GM18526 (cell line): ENCODE data around the gene AR.

Source experiments
- POLR2A ChIP-seq: IDR thresholded peaks from 3 replicates; pipeline ENCODE4 v1.6.1; 2011; ENCODE audit not compliant: insufficient read length; ENCODE audit errors: extremely low read depth

The AR gene

GRCh38 chrX:67546496-67547423 lies 2.9 kb downstream of the AR start:
- no peak for TF ChIP-seq POLR2A

GRCh38 chrX:67555578-67556203 lies 11.9 kb downstream of the AR start:
- no peak for TF ChIP-seq POLR2A

GRCh38 chrX:67558267-67558666 lies 14.4 kb downstream of the AR start:
- no peak for TF ChIP-seq POLR2A

- no peak for TF ChIP-seq POLR2A
Observed at GRCh38 chrX:67563469-67564448, 19.9 kb downstream of the AR start.

GRCh38 chrX:67564475-67564874 lies 20.7 kb downstream of the AR start:
- TF ChIP-seq POLR2A: no peak

GRCh38 chrX:67568769-67569168 lies 24.9 kb downstream of the AR start:
- no peak for TF ChIP-seq POLR2A

GRCh38 chrX:67570839-67571238 lies 27.0 kb downstream of the AR start:
- TF ChIP-seq POLR2A: no peak

GRCh38 chrX:67574696-67575095 lies 30.9 kb downstream of the AR start:
- TF ChIP-seq POLR2A: no peak

- TF ChIP-seq POLR2A: no peak
Observed at GRCh38 chrX:67582436-67582835, 38.6 kb downstream of the AR start.

- no peak for TF ChIP-seq POLR2A
Observed at GRCh38 chrX:67583171-67583570, 39.4 kb downstream of the AR start.

GRCh38 chrX:67585401-67585800 lies 41.6 kb downstream of the AR start:
- no peak for TF ChIP-seq POLR2A

- no peak for TF ChIP-seq POLR2A
Observed at GRCh38 chrX:67587946-67588624, 44.3 kb downstream of the AR start.

- no peak for TF ChIP-seq POLR2A
Observed at GRCh38 chrX:67596839-67597790, 53.3 kb downstream of the AR start.

GRCh38 chrX:67599532-67599931 lies 55.7 kb downstream of the AR start:
- no peak for TF ChIP-seq POLR2A
